Measurements from ENCODE around the gene CDC42BPB. TPM values are rescaled to one million over a fixed set of nuclear protein-coding genes. Genes with fewer than 3 reads are reported as not detected.

CDC42BPB gene
- total RNA-seq, 1 experiment from 2014 or later, result 82.7 TPM

GRCh38 chr14:103013028-103013427 lies 44.3 kb downstream of the CDC42BPB start:
- intact Hi-C loops (cut with micrococcal nuclease), result no loop called here
- Mint-ChIP-seq H3K9me3 (ENCODE audit: unreplicated experiment) (no peaks in the 10 kb centered on the region), H3K36me3 (ENCODE audit: insufficient read depth, unreplicated experiment) (peaks cover 30% of the 10 kb centered on the region), H3K27me3 (ENCODE audit: insufficient read depth, unreplicated experiment) (no peaks in the 10 kb centered on the region), H3K4me1 (ENCODE audit: insufficient read depth, unreplicated experiment) (peaks cover 39% of the 10 kb centered on the region), H3K4me3 (ENCODE audit: unreplicated experiment) (no peak overlapping the region), H3K27ac (ENCODE audit: low read depth, unreplicated experiment) (no peak overlapping the region)
- POLR2A ChIA-PET, result interaction anchor here (1.2 kb wide), 1 partner anchor 21 kb away, joined by 5 read pairs; no protein-coding TSS in a partner anchor
- TF ChIP-seq, protein P1, sequence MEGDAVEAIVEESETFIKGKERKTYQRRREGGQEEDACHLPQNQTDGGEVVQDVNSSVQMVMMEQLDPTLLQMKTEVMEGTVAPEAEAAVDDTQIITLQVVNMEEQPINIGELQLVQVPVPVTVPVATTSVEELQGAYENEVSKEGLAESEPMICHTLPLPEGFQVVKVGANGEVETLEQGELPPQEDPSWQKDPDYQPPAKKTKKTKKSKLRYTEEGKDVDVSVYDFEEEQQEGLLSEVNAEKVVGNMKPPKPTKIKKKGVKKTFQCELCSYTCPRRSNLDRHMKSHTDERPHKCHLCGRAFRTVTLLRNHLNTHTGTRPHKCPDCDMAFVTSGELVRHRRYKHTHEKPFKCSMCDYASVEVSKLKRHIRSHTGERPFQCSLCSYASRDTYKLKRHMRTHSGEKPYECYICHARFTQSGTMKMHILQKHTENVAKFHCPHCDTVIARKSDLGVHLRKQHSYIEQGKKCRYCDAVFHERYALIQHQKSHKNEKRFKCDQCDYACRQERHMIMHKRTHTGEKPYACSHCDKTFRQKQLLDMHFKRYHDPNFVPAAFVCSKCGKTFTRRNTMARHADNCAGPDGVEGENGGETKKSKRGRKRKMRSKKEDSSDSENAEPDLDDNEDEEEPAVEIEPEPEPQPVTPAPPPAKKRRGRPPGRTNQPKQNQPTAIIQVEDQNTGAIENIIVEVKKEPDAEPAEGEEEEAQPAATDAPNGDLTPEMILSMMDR (IDR thresholded peaks at IDR 0.05; ENCODE audit: unreplicated experiment), result no peak
- no peak for DNase-seq (ENCODE audit: unreplicated experiment)
- BruUV-seq (replicated peaks), result no TSS peak
- CTCF ChIA-PET, result interaction anchor here (0.5 kb wide), 1 partner anchor 63 kb away, joined by 3 read pairs; no protein-coding TSS in a partner anchor

- no peak for DNase-seq (ENCODE audit: unreplicated experiment)
- H3K36me3 Mint-ChIP-seq (ENCODE audit: insufficient read depth, unreplicated experiment), result peaks cover 47% of the 10 kb centered on the region
- H3K27me3 Mint-ChIP-seq (ENCODE audit: insufficient read depth, unreplicated experiment), result no peaks in the 10 kb centered on the region
- H3K27ac Mint-ChIP-seq (ENCODE audit: low read depth, unreplicated experiment), result no peak overlapping the region
- H3K9me3 Mint-ChIP-seq (ENCODE audit: unreplicated experiment), result no peaks in the 10 kb centered on the region
- no TSS peak for BruUV-seq (replicated peaks)
- ChIA-PET POLR2A (interaction anchor here (0.5 to 1.3 kb wide), 4 partner anchors 22 to 324 kb away, joined by 3 to 4 read pairs (median 3); partner anchors contain the start of genes CDC42BPB and EIF5), CTCF (interaction anchor here (0.6 to 1.4 kb wide), 3 partner anchors 49 to 427 kb away, joined by 3 to 7 read pairs (median 5); no protein-coding TSS in a partner anchor)
- TF ChIP-seq, protein P1 (IDR thresholded peaks at IDR 0.05; ENCODE audit: unreplicated experiment), result no peak
- intact Hi-C loops (cut with micrococcal nuclease), result no loop called here
- H3K4me3 Mint-ChIP-seq (ENCODE audit: unreplicated experiment), result no peak overlapping the region
- H3K4me1 Mint-ChIP-seq (ENCODE audit: insufficient read depth, unreplicated experiment), result peaks cover 19% of the 10 kb centered on the region
Observed at GRCh38 chr14:103009559-103009958, 47.8 kb downstream of the CDC42BPB start.

- DNase-seq (ENCODE audit: unreplicated experiment), result peak; percentile 26
- BruUV-seq (replicated peaks), result no TSS peak
- ChIA-PET POLR2A (interaction anchor here (0.5 to 1.3 kb wide), 3 partner anchors 22 to 325 kb away, joined by 3 to 4 read pairs (median 3); partner anchors contain the start of genes CDC42BPB and EIF5), CTCF (interaction anchor here (0.6 to 1.3 kb wide), 3 partner anchors 49 to 428 kb away, joined by 3 to 5 read pairs (median 3); no protein-coding TSS in a partner anchor)
- Mint-ChIP-seq H3K4me3 (ENCODE audit: unreplicated experiment) (no peak overlapping the region), H3K4me1 (ENCODE audit: insufficient read depth, unreplicated experiment) (peaks cover 13% of the 10 kb centered on the region), H3K36me3 (ENCODE audit: insufficient read depth, unreplicated experiment) (peaks cover 54% of the 10 kb centered on the region), H3K27me3 (ENCODE audit: insufficient read depth, unreplicated experiment) (no peaks in the 10 kb centered on the region), H3K27ac (ENCODE audit: low read depth, unreplicated experiment) (no peak overlapping the region), H3K9me3 (ENCODE audit: unreplicated experiment) (no peaks in the 10 kb centered on the region)
- intact Hi-C loops (cut with micrococcal nuclease), result no loop called here
- TF ChIP-seq, protein P1 (IDR thresholded peaks at IDR 0.05; ENCODE audit: unreplicated experiment), result no peak
Observed at GRCh38 chr14:103008768-103009357, 48.5 kb downstream of the CDC42BPB start.

- Mint-ChIP-seq H3K4me3 (ENCODE audit: unreplicated experiment) (no peak overlapping the region), H3K4me1 (ENCODE audit: insufficient read depth, unreplicated experiment) (peaks cover 9% of the 10 kb centered on the region), H3K27ac (ENCODE audit: low read depth, unreplicated experiment) (no peak overlapping the region), H3K9me3 (ENCODE audit: unreplicated experiment) (no peaks in the 10 kb centered on the region), H3K36me3 (ENCODE audit: insufficient read depth, unreplicated experiment) (peaks cover 61% of the 10 kb centered on the region), H3K27me3 (ENCODE audit: insufficient read depth, unreplicated experiment) (no peaks in the 10 kb centered on the region)
- TF ChIP-seq, protein P1 (IDR thresholded peaks at IDR 0.05; ENCODE audit: unreplicated experiment), result no peak
- intact Hi-C loops (cut with micrococcal nuclease), result no loop called here
- POLR2A ChIA-PET, result no interaction called here
- CTCF ChIA-PET, result interaction anchor here (1.3 kb wide), 1 partner anchor 97 kb away, joined by 3 read pairs; no protein-coding TSS in a partner anchor
- BruUV-seq (replicated peaks), result no TSS peak
- DNase-seq (ENCODE audit: unreplicated experiment), result no peak
Observed at GRCh38 chr14:103008126-103008525, 49.2 kb downstream of the CDC42BPB start.

Measured in MCF 10A (cell line).